ENCODE data around the gene NOX5. TPM values are rescaled to one million over a fixed set of nuclear protein-coding genes. Genes with fewer than 3 reads are reported as not detected.

Gene NOX5
- total RNA-seq, 6 experiments from 2014 or later = 0.06 to 0.15 (median 0.11) TPM; not detected in 3

DNA sequence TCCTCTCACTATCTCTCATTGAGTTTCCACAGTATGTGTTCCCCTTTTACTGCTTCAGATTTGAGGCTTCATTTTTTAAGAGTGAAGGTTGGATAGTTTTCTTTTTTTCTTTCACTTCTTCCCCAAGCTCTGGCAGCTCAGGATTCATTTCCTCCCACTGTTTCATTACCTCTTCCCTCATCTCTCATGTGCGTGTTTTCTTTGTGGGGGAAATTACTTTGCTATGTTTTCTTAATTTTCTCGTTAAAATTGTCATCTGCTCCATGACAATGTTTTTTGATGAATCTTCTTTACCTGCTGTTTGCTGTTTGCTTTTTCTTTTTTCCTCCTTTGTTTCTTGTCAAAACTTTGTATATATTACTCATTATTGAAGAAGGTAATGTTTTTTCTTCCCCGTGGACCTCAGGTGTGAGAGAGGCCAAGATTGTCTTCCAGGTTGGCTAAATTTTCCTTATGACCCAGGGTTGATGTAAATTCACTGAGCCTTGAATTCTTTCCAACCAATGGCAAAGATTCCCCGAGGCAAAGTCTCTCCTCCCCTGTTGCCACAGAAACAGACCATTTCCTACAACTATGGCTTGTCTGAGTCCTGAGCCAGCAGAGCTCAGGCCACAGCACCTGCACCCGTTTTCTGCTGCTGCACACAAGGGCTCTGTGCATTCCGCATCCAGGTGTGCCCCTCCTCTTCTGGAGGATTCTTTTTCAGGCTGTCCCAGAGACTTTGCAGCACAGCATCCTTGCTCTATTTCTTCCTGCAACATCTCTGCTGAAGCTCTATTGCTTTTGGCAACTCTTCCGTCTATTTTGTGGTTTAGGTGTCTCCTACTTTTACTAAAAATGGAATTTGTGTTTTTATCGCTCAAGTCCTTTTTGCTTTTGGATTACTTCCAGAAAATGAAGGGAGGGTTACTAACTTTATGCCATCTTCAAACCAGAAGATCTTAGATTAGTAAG, 66.1 kb downstream of the NOX5 start:
- H3K27ac ChIP-seq = no peak overlapping the region
- no peaks in the 10 kb centered on the region for H3K36me3 ChIP-seq
- H3K27me3 ChIP-seq = no peaks in the 10 kb centered on the region
- DNase-seq (no peak), ATAC-seq (no peak)
- H3K4me1 ChIP-seq = peaks cover 0 to 9% (median 2%) of the 10 kb centered on the region in 4 donors
- WGBS (ENCODE audit: insufficient coverage, low coverage, low lambda C conversion rate, missing lambda C conversion rate) = 65% methylated on average over 7 of the region's 8 CpGs
- TF ChIP-seq POLR2A (IDR thresholded peaks at IDR 0.05) (no peak), CTCF (IDR thresholded peaks at IDR 0.05) (no peak)
- no peaks in the 10 kb centered on the region for H3K9me3 ChIP-seq
- intact Hi-C loops (cut with DNase I) = no loop called here
- H3K4me3 ChIP-seq = no peak overlapping the region

DNA sequence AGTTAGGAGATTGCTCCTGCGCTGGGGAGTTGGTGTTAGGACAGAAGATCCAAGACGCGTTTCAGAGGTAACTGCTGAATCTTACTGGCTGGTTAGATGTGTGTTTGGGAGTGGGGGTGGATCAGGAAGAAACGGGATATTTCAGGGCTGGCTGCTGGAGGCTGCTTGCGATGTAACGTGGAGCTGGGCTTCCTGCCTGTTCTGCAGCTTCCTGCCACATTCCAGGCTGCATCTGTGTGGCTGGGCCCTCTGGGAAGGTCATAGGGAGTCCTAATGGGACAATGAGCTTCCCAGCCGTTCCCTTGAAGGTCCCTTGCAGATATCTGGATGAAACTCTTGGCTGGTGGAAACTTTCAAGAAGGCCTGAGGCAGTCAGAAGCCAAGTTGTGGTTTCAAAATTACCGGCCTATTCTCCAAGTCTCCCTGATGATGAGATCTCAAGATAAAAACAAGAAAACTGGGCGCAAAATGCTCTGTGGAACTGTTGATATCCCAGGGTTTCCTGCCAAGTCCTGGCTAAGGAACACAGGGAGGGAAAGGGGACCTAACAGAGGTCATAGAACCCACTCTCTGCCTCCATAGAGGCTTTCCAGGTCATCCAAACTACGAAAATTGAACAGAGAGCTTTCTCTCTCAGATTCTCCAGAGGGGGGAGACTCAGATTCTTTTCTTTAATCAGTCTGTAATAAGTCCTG, 67.0 kb downstream of the NOX5 start:
- Histone ChIP-seq H3K27me3 (no peaks in the 10 kb centered on the region), H3K4me1 (peaks cover 0 to 5% (median 0%) of the 10 kb centered on the region in 4 donors), H3K4me3 (no peak overlapping the region), H3K27ac (peak overlapping the region in 2 of 3 donors; percentile 11), H3K36me3 (no peaks in the 10 kb centered on the region), H3K9me3 (no peaks in the 10 kb centered on the region)
- intact Hi-C loops (cut with DNase I) = no loop called here
- DNase-seq = no peak
- WGBS (ENCODE audit: insufficient coverage, low coverage, low lambda C conversion rate, missing lambda C conversion rate) = 60% methylated on average over 9 of the region's 10 CpGs
- ATAC-seq = peak; percentile 50 to 69 (median 58)
- no peak for TF ChIP-seq CTCF (IDR thresholded peaks at IDR 0.05)
- TF ChIP-seq POLR2A (IDR thresholded peaks at IDR 0.05) = no peak

DNA sequence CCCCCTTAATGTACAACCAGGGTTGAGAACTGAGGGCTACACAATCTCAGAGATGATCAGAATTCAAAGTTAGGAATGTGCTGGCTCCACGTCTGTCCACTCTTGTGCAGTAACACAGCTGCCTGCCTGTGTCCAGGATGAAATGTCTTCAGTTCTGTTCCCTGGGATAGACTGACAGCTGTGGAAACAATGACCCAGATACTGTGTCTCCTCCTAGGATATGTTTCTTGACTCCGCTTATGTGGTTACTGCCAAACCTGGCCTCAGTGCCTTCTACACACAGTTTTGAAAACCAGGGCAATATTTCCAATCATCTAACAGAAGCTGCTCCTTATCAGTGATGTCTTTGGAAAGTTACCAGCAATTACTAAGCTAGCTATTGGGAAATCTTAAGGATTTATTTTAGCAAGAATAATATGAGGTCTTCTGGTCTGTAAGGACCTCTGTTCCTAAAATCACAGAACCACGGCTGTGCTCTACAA, 67.6 kb downstream of the NOX5 start:
- no peaks in the 10 kb centered on the region for H3K9me3 ChIP-seq
- DNase-seq (no peak), ATAC-seq (peak; percentile 45 to 66 (median 53))
- no peaks in the 10 kb centered on the region for H3K36me3 ChIP-seq
- TF ChIP-seq CTCF (IDR thresholded peaks at IDR 0.05) = no peak
- no peak for TF ChIP-seq POLR2A (IDR thresholded peaks at IDR 0.05)
- no peaks in the 10 kb centered on the region for H3K27me3 ChIP-seq
- WGBS (ENCODE audit: insufficient coverage, low coverage, low lambda C conversion rate, missing lambda C conversion rate) = 43% methylated on average over 2 of the region's 3 CpGs
- peak overlapping the region in 2 of 3 donors; percentile 11 for H3K27ac ChIP-seq
- intact Hi-C loops (cut with DNase I) = no loop called here
- H3K4me3 ChIP-seq = no peak overlapping the region
- H3K4me1 ChIP-seq = peaks cover 0 to 5% (median 0%) of the 10 kb centered on the region in 4 donors

DNA sequence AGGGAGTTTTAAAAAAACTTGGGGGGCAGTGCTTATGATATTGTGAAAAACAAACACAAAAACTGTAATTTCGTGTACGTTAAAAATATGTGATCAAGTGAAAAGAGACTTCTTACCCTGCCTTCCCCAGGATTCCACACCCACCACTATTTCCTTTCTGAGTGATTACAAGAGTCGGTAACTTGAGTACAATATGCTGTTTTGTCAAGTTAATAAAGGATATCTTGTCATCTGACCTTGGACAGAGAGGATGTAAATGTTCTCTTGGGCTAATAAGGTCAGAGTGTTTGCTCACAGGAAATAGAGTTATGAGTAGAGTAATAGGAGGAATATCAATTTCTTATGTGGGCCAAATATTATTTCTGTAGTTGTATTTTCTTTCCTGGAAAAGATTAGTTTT, 68.1 kb downstream of the NOX5 start:
- intact Hi-C loops (cut with DNase I) = no loop called here
- H3K27me3 ChIP-seq = no peaks in the 10 kb centered on the region
- peak overlapping the region in 1 of 3 donors; percentile 11 for H3K27ac ChIP-seq
- DNase-seq (no peak), ATAC-seq (peak; percentile 37 to 63 (median 58))
- no peaks in the 10 kb centered on the region for H3K9me3 ChIP-seq
- H3K4me3 ChIP-seq = no peak overlapping the region
- peaks cover 0 to 5% (median 0%) of the 10 kb centered on the region in 4 donors for H3K4me1 ChIP-seq
- no peaks in the 10 kb centered on the region for H3K36me3 ChIP-seq
- TF ChIP-seq POLR2A (IDR thresholded peaks at IDR 0.05) = no peak
- no peak for TF ChIP-seq CTCF (IDR thresholded peaks at IDR 0.05)
- WGBS (ENCODE audit: insufficient coverage, low coverage, low lambda C conversion rate, missing lambda C conversion rate) = 32% methylated on average over 3 of the region's 3 CpGs
